ENCODE results near the gene ZMIZ2. TPM values are rescaled to one million over a fixed set of nuclear protein-coding genes. Genes with fewer than 3 reads are reported as not detected.

Gene ZMIZ2, protein sequence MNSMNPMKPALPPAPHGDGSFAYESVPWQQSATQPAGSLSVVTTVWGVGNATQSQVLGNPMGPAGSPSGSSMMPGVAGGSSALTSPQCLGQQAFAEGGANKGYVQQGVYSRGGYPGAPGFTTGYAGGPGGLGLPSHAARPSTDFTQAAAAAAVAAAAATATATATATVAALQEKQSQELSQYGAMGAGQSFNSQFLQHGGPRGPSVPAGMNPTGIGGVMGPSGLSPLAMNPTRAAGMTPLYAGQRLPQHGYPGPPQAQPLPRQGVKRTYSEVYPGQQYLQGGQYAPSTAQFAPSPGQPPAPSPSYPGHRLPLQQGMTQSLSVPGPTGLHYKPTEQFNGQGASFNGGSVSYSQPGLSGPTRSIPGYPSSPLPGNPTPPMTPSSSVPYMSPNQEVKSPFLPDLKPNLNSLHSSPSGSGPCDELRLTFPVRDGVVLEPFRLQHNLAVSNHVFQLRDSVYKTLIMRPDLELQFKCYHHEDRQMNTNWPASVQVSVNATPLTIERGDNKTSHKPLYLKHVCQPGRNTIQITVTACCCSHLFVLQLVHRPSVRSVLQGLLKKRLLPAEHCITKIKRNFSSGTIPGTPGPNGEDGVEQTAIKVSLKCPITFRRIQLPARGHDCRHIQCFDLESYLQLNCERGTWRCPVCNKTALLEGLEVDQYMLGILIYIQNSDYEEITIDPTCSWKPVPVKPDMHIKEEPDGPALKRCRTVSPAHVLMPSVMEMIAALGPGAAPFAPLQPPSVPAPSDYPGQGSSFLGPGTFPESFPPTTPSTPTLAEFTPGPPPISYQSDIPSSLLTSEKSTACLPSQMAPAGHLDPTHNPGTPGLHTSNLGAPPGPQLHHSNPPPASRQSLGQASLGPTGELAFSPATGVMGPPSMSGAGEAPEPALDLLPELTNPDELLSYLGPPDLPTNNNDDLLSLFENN
- 17.5 TPM for total RNA-seq

GRCh38 chr7:44748045-44748947, at the start of gene ZMIZ2:
Gene ZMIZ2, plus strand, starts transcription at chr7:44748847. Its CDS starts 7,403 bp downstream, at chr7:44756250.

DNA sequence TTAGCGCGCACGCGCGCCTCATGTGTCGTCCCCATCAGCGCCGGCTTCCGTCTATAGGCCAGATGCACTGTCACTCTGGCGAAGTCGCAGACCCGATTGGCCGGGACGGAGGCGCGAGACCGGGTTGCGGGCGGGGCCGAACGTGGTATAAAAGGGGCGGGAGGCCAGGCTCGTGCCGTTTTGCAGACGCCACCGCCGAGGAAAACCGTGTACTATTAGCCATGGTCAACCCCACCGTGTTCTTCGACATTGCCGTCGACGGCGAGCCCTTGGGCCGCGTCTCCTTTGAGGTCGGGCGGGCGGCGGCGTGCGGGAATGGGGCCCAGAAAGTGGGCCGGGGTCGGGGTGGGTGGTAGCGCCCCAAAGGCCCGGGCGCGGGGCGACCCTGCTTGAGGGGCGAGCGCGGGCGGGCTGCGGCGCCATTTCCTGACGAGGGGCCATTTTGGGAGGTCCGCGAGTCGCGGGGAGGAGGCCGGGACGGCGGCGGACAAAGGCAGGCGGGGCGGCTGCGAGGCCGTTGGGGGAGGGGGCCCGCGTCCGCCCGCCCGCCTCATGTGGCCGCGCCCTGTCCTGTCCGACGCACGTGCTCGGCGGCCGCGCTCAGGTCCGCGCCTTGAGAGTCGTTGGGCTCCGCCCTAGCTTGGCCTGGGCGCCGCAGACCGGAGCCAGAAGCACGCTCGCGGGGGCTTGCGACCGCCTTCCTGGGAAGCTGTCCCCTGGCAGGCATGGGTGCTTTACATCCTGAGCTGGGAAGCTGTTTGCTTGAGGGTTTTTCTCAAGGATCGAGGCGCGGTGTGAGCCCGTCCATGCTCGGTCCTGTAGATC, 48.1 kb downstream of the ZMIZ2 start, which contains the start of gene PPIA:
PPIA (plus strand) TSS at position 178 of the 825 bp plus-strand sequence; CDS start at position 222, 44 bp downstream.

Other genes starting within 250 kb of the ZMIZ2 start
- gene NPC1L1, start 207.5 kb upstream of the ZMIZ2 start, total RNA-seq: not detected
- gene DDX56, start 174.9 kb upstream of the ZMIZ2 start, total RNA-seq: 59.4 TPM
- 405 TPM for gene TMED4, start 166.6 kb upstream of the ZMIZ2 start, total RNA-seq
- 92.9 TPM for gene OGDH, start 142.2 kb upstream of the ZMIZ2 start, total RNA-seq
- gene PPIA, start 47.8 kb downstream of the ZMIZ2 start, total RNA-seq: 863 TPM
- gene H2AZ2, start 99.2 kb downstream of the ZMIZ2 start, total RNA-seq: 221 TPM
- 49.4 TPM for gene PURB, start 136.7 kb downstream of the ZMIZ2 start, total RNA-seq
- gene MYO1G, start 230.2 kb downstream of the ZMIZ2 start, total RNA-seq: 1.0 TPM

Measured in camera-type eye (tissue), 1 donor.